Measurements from ENCODE around the gene SPIN1.

Gene SPIN1

DNA sequence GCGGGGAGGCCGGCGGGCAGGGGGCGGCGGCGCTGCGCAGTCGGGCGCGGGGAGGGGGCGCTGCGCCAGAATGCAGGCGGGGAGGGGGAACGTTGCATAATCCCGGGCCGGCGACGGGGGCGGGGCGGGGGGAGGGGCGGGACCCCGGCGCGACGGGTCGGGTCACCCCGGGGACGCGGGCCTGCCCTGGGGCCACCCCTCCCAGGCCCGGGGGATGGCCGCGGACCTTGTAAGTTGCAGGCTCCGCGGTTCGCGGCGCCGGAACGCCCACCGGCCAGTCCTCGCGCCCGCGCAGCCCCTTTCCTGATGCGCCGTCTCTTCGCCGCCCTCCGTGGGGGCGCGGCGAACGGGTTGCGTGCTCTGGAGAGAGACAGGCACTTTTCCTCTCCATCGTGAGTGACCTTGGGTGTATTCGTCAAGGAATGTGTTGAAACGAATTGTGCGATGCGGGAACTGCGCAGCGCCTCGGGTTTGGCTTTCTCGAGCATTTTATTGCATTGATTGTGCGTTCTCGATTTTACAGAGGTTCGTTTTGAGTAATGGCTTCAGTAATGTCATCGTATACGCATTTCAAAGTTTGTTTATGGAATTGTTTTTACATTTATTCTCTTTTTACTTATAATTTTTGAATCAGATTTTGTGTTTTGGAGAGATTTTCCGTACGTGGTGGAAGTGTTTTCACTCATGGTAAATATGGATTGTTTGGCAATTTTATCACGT, 802 bp downstream of the SPIN1 start:
- peak; percentile 29 for DNase-seq (ENCODE audit: low read depth)

DNA sequence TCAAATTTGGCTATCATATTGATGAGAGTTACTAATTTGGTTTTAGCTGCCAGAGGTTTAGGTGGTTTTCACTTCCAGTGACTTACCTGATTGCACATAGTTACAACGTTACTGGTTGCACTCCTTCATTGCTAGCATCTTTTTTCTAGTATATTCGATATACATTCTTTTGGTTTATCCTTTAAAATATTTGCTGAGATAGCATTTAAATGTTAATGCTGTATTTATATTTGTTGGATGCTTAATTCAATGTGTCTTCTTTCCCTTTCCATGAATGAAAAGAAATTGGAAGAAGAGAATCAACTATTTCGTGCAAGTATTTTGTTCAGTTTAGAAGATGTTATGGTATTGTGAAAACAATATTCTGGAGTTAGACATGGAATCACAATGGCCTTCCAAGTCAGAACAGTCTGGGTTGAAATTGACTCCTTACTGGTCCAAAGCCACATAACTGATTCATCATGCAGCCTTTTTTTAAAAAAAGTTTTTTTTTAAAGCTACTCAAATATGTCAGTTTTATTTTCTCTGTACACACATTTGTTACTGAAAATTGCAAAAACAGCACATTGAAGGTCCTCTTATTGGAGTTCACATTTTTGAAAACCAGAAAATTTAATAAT, 2.2 kb downstream of the SPIN1 start:
- DNase-seq (ENCODE audit: low read depth), result no peak

DNA sequence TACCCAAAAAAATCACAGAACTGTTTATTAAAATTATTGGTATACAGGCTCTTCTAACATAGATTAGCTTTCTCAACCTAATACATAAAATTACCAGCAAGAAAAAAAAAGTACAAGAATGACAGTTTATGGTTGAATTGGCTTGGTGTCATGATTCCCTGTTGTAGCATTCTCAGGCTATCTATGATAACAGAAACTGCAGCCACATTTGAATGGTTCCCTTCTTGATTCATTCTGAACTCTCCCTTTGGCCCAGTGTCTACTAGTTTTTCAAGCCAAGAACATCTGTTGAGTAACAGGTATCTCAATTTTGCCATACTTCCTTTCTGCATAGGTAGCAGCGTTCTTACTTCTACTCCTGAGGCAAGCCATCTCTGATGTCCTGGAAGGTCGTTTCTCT, 3.0 kb downstream of the SPIN1 start:
- no peak for DNase-seq (ENCODE audit: low read depth)

DNA sequence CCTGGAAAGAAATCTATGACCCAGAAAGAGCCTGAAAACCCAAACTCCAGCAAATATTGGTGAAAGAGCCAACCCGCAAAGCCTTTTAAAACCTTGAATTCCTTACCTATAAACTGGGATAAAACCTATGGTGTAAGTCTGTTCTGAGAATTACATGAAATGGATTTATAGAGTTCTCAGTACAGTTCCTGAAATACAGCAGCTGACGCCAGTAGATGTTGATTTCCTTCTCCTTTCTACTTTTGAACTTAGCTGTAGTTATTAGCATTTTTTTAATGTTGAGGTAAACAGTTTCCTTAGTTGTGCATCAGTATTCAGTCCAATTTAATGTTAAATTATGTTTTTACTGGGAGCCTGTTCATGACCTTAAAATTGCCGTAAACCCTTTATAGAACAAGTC, 3.7 kb downstream of the SPIN1 start:
- DNase-seq (ENCODE audit: low read depth), result no peak

DNA sequence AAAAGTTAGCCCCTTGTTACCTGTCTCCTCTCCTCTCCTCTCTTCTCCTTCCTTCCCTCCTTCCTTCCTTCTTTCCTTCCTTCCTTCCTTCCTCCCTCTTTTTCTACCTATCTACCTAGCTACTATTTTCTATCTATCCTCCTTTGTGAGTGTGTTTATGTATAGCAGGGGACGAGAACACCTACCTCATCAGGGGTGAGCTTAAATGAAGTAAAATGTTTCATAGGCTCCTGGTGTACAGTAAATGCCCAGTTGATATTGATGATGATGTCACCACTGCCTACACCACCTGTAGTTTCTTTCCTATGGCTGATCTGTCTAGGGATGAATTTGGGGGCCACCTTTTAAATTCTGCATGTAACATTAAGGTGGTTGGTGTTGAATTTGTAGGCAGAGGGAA, 4.3 kb downstream of the SPIN1 start:
- no peak for DNase-seq (ENCODE audit: low read depth)

DNA sequence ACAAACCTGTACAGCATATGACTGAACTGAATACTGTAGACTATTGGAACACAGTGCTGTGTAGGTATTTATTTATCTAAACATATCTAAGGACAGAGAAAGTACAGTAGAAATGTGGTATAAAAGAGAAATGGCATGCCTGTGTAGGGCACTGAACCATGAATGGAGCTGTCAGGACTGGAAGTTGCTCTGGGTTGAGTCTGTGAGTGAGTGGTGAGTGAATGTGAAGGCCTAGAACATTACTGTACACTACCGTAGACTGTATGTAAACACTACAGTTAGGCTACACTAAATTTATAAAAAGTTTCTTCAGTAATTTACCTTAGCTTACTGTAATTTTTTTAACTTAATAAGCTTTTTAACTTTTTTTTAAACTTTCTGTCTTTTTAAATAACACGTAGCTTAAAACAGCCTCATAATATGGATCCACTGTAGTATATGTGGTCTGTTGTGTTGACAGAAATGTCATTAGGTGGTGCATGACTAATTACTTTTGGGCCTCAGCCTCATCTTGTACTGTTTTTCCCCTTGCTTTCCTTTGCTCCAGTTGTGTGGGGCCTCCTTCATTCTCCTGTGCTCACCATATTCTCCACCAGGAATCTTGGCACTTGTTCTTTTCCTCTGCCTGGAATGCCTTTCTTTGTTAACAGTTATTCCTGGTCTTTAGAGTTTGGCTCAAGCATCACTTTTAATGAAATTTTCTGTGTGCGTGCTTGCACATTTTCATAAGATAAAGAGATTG, 8.8 kb downstream of the SPIN1 start:
- DNase-seq (ENCODE audit: low read depth), result no peak

DNA sequence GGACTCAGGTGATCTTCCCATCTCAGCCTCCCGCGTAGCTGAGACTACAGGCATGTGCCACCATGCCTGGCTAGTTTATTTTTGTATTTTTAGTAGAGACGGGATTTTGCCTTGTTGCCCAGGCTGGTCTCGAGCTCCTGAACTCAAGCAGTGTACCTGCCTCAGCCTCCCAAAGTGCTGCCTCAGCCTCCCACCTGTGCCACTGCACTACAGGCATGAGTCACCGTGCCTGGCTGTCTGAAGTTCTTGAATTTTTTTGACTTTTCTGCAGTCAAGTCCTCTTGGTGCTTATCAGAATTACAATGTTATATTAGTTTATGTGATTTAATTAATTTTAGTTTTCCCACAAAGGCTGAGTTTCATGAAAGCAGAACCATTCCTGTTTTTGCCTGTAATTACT, 9.8 kb downstream of the SPIN1 start:
- no peak for DNase-seq (ENCODE audit: low read depth)

DNA sequence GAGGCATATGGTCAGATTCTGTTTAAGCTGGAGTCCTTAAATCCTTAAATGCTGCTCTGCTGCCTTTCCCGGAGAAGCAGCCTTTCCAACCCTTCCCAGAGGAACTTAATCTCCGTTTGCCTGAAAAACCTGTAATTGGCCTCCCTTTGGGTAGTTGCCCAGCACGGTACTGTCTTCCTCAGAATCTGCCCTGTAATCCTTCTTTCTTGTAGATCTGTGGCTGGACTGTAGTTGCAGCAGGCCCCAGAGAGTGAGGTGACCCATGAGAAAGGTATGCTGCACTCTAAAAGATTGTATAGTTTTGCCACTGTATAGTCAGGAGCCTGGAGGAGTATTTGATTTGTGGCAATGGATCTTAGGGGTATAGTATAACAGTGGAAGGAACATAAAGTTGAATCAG, 11.7 kb downstream of the SPIN1 start:
- DNase-seq (ENCODE audit: low read depth), result no peak

DNA sequence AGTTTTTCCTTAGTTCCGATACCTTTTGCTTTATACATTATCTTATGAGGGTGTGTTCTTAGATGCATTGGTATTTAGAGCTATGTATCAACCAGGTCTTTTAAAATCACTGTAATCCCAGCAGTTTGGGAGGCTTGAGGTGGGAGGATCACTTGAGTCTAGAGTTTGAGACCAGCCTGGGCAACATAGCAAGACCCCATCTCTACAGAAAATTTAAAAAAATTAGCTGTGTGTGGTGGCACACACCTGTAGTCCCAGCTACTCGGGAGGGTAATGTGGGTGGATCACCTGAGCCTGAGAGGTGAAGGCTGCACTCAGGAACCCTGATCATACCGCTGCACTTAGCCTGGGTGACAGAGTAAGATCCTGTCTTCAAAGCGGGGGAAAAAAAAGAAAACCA, 15.1 kb downstream of the SPIN1 start:
- no peak for DNase-seq (ENCODE audit: low read depth)

DNA sequence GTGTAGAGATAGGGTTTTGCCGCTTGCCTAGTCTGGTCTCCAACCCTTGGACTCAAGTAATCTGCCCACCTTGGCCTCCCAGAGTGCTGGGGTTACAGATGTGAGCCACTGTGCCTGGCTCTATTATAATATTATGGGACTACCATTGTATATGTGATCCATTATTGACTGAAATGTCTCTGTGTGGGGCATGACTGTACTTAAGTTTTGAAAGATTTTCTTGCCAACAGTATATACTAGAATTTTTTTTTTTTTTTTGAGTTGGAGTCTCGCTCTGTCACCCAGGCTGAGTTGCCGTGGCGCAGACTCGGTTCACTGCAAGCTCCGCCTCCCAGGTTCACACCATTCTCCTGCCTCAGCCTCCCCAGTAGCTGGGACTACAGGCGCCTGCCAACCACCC, 17.8 kb downstream of the SPIN1 start:
- no peak for DNase-seq (ENCODE audit: low read depth)

DNA sequence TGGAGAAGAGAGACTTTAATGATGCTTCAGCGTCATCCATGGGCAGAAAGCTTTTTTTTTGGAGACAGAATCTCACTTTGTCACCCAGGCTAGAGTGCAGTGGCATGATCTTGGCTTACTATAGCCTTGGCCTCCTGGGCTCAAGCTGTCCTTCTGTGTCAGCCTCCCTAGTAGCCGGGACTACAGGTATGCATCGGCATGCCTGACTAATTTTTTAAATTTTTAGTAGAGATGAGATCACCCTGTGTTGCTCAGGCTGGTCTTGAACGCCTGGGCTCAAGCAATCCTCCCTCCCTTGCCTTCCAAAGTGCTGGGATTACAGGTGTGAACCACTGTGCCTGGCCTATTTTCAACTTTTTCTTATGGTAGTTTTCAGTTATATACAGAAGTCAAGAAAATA, 23.2 kb downstream of the SPIN1 start:
- no peak for DNase-seq (ENCODE audit: low read depth)

DNA sequence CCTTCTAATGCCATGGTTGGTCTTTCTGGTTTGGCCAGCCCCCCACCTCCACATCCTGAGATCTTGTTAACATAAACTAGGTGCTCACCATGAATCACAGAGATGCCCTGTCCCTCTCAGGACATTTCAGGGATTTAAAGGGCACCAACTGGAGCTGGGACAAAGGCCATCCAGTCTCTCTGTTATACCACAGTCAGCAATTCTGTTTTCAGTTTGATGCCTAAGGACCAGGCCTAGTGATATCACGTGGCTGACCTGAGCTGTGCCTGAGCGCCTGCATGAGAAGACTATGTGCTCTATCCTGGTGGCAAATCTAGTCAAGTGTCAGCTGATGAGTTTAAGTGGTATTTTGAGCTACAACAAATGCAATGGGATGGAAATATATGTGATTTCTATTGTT, 26.1 kb downstream of the SPIN1 start:
- DNase-seq (ENCODE audit: low read depth), result no peak

DNA sequence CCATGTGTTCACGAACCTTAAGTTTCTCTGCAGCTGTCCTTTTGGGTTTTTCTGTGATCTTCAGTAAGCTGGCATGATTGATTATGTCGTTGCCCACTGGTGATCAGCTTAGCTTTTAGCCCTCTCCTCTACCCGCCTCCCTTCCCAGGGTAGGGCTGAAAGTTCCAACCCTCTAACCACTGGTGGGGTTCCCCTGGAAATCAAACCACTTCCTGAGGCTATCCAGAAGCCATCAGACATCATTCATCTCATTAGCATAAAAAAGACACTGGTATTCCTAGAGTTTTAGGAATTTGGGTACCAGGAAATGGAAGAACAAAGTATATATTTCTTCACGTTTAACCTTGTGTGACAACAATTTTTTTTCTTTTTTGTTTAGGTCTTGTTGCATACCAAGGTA, 29.8 kb downstream of the SPIN1 start:
- DNase-seq (ENCODE audit: low read depth), result no peak

DNA sequence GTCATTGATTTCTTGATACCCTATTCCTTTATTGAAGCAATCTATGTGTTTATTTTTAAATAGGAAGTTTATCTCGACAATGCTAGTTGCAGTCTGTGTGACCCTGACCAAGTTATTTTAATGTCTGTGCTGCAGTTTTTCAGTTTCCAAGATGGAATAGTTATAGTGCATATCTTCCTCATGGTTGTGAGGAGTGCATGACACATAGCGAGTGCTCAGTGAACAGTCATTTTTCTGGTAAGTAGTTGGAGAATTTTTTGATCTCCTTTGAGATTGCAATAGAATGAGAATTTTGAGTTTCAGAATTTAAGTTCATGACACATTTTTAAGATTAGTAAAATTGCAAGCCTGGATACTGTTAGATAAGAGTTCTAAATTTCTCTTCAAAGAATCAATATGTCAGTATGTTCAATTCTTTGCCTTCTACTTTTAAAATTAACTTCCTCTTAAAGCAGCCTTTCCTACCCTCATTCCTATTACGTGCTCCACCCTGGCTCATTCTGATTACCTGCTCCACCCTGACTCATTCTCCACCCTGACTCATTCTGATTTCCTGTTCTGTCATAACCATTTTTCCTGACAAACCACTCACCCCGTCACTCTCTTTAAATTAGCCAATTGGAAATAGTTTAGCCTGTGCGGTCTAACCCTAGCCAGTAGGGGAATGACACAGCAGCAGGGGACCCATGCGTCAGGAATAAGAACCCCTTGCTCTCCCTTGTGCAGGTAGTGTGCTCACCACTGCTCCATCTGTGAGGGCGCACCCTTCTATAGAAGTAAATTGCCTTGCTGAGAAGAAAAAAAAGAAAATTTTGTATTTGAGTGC, 30.7 kb downstream of the SPIN1 start:
- no peak for DNase-seq (ENCODE audit: low read depth)

DNA sequence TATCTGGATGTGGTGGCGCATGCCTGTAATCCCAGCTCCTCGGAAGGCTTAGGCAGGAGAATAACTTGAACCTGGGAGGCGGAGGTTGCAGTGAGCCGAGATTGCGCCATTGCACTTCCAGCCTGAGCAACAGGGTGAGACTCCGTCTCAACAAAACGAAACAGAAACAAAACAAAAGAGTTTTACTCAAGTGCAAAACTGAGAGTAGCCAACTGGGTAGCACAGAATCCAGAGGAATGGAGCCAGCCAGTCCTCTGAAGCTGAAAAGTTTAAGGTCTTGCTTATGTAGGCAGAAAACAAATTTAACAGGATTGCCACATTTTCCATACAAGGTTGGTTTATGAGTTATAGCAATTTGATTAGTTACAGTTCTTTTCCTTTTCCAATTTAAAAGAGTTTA, 32.0 kb downstream of the SPIN1 start:
- DNase-seq (ENCODE audit: low read depth), result no peak

DNA sequence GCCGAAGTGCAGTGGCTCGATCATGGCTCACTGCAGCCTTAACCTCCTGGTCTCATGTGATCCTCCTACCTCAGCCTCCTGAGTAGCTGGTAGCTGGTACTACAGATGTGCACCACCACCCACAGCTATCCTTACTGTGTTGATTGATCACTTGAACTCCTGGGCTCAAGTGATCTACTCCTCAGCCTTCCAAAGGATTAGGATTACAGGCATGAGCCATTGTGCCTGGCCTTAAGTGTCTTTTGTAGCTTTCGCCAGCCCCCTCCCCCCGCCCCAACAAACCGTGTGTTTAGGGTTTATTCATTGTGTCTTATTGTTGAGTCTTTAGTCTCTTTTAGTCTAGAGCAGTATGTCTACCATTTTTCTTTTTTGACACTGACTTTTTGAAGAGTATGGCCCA, 33.1 kb downstream of the SPIN1 start:
- no peak for DNase-seq (ENCODE audit: low read depth)

DNA sequence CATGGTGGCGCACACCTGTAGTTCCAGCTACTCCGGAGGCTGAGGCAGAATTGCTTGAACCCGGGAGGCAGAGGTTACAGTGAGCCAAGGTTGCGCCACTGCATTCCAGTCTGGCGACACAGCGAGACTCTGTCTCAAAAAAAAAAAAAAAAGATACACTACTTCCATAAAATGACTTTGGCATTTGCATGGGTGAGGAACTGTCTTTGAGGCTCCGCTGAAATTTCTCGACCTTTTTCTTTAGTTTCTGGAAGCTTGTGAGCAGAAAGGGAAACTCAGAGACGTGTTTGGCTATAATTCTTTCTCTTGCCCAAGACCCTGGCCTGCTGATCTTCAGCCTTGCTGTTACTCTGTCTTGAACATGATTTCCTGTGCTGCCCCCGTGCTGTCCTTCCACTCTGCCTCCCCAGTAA, 37.3 kb downstream of the SPIN1 start:
- DNase-seq (ENCODE audit: low read depth), result no peak

DNA sequence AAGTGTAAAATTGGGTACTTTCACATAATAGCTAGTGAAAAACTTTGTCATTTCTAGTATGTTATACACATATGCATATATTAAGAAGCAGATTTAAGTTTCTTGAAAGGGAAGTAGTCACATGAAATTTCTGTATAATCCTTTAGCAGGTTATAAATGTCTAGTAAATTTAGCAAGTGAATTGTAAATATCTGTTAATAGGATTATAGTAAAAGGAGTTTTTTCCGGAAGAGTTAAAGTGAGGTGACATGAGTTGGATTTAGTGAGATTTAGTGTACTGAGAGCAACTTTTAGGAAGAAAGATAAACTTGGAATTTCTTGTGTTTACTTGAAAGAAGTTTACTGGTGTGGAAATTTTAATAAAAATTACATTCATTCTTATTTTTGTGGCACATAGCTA, 38.4 kb downstream of the SPIN1 start:
- DNase-seq (ENCODE audit: low read depth), result no peak

DNA sequence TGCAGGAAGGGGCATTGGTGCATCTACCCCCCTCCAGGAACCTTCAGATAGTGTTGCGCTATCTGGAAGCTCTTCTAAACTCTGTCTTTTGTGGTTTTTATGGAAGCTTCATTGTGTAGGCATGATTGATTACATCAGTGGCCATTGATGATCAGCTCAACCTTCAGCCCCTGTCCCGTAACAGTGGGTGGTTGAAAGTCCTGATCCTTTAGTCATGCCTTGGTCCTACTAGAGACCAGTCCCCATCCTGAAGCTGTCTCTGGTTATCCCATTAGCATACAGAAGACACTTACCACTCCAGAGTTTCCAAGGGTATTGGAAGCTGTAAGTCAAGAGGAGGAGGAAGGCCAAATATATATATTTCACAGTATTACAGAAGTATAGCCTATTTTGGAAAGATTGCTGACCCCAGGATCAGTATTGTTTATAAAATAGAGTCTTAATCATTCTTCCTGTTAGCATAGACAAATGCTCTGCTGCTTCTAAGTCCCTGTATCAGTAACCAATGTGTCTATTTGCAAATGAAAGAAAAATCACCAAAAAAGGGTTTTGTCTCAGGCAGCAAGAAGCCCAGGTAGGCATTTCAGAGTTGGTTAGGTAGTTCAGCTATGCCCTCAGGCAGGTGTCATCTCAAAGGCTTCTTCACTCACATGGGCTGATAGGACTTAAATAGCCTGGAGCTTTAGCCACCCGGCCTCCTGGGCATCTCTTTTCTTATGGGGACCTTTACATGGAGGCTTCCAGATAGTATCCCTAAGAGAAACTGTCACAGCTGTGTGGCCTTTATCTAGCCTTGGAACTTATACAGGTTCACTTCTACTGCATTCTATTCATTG, 41.6 kb downstream of the SPIN1 start:
- DNase-seq (ENCODE audit: low read depth), result no peak

DNA sequence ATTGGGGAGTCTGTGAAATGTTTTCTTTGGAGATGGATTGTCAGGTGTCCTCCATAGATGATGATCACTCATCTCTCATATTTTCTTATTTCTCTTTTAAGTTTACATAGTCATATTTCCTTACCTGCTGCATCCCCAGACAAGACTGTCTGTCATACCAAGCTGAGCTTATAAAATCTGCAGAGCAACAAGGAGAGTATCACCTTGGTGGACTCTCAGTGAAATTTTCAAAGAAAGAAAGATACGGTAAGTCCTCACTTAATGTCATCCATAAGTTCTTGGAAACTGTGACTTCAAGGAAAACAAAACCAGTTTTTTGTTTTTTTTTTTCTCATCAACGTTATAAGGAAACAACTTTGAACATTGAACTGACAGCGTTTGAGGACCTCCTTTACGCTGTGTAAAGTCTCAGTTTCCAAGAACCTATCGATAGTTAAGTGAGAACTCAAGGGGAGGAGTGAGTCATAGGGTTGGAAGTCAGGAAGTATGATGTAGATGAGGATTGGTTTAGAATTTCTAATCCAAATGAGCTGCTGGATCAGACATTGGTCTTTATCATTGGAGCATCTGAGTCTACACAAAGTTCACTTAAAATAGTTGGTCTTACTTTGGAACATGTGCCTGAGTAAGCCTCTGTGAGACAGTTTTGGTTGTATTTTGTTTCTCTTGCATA, 45.5 kb downstream of the SPIN1 start:
- DNase-seq (ENCODE audit: low read depth), result no peak

DNA sequence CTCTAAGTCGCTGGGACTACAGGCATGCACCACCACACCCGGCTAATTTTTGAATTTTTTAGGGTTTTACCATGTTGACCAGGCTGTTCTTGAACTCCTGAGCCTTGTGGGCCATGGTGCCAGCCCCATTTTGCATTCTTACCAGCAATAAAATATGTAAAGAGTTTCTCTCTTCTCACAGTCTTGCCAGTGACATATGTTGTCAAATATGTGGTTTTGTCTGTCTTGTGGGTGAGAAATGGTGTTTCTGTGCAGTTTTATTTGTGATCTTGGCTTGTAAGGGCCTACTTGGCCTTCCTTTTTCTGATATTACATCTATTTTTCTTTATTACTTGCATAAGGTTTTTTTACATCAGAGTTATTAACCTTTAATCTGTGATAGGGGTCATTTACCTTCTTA, 47.1 kb downstream of the SPIN1 start:
- no peak for DNase-seq (ENCODE audit: low read depth)
